ENCODE data around the gene CHSY3.

Gene CHSY3

GRCh38 chr5:129966071-129966470 is 61.8 kb downstream of the CHSY3 start:
- H3K23ac ChIP-seq (ENCODE audit: low read depth, low read length, poor library complexity) = no peak overlapping the region
- H3K4me1 ChIP-seq (ENCODE audit: control insufficient read depth in 2 of 2, insufficient read depth in 1 of 2, low read depth in 1 of 2, low read length in 2 of 2) = no peaks in the 10 kb centered on the region
- H3K18ac ChIP-seq (ENCODE audit: low read length) = no peak overlapping the region
- no peak overlapping the region for H3K4ac ChIP-seq (ENCODE audit: low read length)
- no peak overlapping the region for H2BK120ac ChIP-seq (ENCODE audit: low read depth, low read length)
- no peaks in the 10 kb centered on the region for H3K9me3 ChIP-seq (replicated peaks in 1 of 2; ENCODE audit: control insufficient read depth in 2 of 2, insufficient read depth in 1 of 2, low read depth in 1 of 2, low read length in 2 of 2)
- H3K9ac ChIP-seq (ENCODE audit: low read depth, low read length, poor library complexity) = no peak overlapping the region
- H2AK5ac ChIP-seq (ENCODE audit: low read depth, low read length) = no peak overlapping the region
- no peak for DNase-seq (ENCODE audit: low spot score)
- H4K91ac ChIP-seq (ENCODE audit: low read depth, low read length, poor library complexity) = no peak overlapping the region
- no peak overlapping the region for H3K4me3 ChIP-seq (ENCODE audit: low read length in 2 of 2)
- H3K79me1 ChIP-seq (ENCODE audit: low read depth, low read length) = no peaks in the 10 kb centered on the region
- WGBS, 2 donors (ENCODE audit: extremely low coverage in 2 of 2, insufficient read length in 2 of 2, insufficient replicate concordance in 1 of 2) = no CpG with 5 or more reads among the region's 2 CpGs
- H3K14ac ChIP-seq (ENCODE audit: low read length) = no peak overlapping the region
- H3K4me2 ChIP-seq (ENCODE audit: insufficient read depth, low read length, poor library complexity, severe bottlenecking) = no peak overlapping the region
- no peak overlapping the region for H3K27ac ChIP-seq (replicated peaks; ENCODE audit: low read length)
- no peaks in the 10 kb centered on the region for H3K36me3 ChIP-seq (replicated peaks in 1 of 2; ENCODE audit: control insufficient read depth in 2 of 2, insufficient read depth in 2 of 2, low read length in 2 of 2)
- no peaks in the 10 kb centered on the region for H3K27me3 ChIP-seq (ENCODE audit: control insufficient read depth in 3 of 3, insufficient read depth in 3 of 3, low read depth in 1 of 3, low read length in 3 of 3)
- H2BK12ac ChIP-seq (ENCODE audit: low read length) = no peak overlapping the region
- H2AFZ ChIP-seq (ENCODE audit: low read length) = no peak overlapping the region
- no peak overlapping the region for H4K8ac ChIP-seq (ENCODE audit: low read depth, low read length)
- H2BK15ac ChIP-seq (ENCODE audit: low read length) = no peak overlapping the region
- no peak overlapping the region for H2BK5ac ChIP-seq (ENCODE audit: low read length)

GRCh38 chr5:129971714-129972113 is 67.4 kb downstream of the CHSY3 start:
- Histone ChIP-seq H3K27me3 (ENCODE audit: control insufficient read depth in 3 of 3, insufficient read depth in 3 of 3, low read depth in 1 of 3, low read length in 3 of 3) (no peaks in the 10 kb centered on the region), H3K14ac (ENCODE audit: low read length) (no peak overlapping the region), H2BK12ac (ENCODE audit: low read length) (no peak overlapping the region), H2AFZ (ENCODE audit: low read length) (peak overlapping the region; percentile 18), H3K4me1 (ENCODE audit: control insufficient read depth in 2 of 2, insufficient read depth in 1 of 2, low read depth in 1 of 2, low read length in 2 of 2) (peaks cover 0 to 3% of the 10 kb centered on the region in 2 donors), H3K4ac (ENCODE audit: low read length) (no peak overlapping the region), H3K36me3 (replicated peaks in 1 of 2; ENCODE audit: control insufficient read depth in 2 of 2, insufficient read depth in 2 of 2, low read length in 2 of 2) (no peaks in the 10 kb centered on the region), H4K91ac (ENCODE audit: low read depth, low read length, poor library complexity) (no peak overlapping the region), H4K8ac (ENCODE audit: low read depth, low read length) (no peak overlapping the region), H2BK120ac (ENCODE audit: low read depth, low read length) (no peak overlapping the region), H3K4me3 (ENCODE audit: low read length in 2 of 2) (no peak overlapping the region), H3K9me3 (replicated peaks in 1 of 2; ENCODE audit: control insufficient read depth in 2 of 2, insufficient read depth in 1 of 2, low read depth in 1 of 2, low read length in 2 of 2) (no peaks in the 10 kb centered on the region), H2BK15ac (ENCODE audit: low read length) (no peak overlapping the region), H3K18ac (ENCODE audit: low read length) (no peak overlapping the region), H2AK5ac (ENCODE audit: low read depth, low read length) (no peak overlapping the region), H3K79me1 (ENCODE audit: low read depth, low read length) (no peaks in the 10 kb centered on the region), H3K4me2 (ENCODE audit: insufficient read depth, low read length, poor library complexity, severe bottlenecking) (no peak overlapping the region), H3K27ac (replicated peaks; ENCODE audit: low read length) (no peak overlapping the region), H3K9ac (ENCODE audit: low read depth, low read length, poor library complexity) (no peak overlapping the region), H3K23ac (ENCODE audit: low read depth, low read length, poor library complexity) (no peak overlapping the region), H2BK5ac (ENCODE audit: low read length) (no peak overlapping the region)
- DNase-seq (ENCODE audit: low spot score) = no peak

- Histone ChIP-seq H4K8ac (ENCODE audit: low read depth, low read length) (no peak overlapping the region), H4K91ac (ENCODE audit: low read depth, low read length, poor library complexity) (no peak overlapping the region), H2BK5ac (ENCODE audit: low read length) (no peak overlapping the region), H3K4me2 (ENCODE audit: insufficient read depth, low read length, poor library complexity, severe bottlenecking) (no peak overlapping the region), H2AFZ (ENCODE audit: low read length) (peak overlapping the region; percentile 60), H3K4ac (ENCODE audit: low read length) (no peak overlapping the region), H3K14ac (ENCODE audit: low read length) (no peak overlapping the region), H2AK5ac (ENCODE audit: low read depth, low read length) (no peak overlapping the region), H3K18ac (ENCODE audit: low read length) (no peak overlapping the region), H3K4me3 (ENCODE audit: low read length in 2 of 2) (no peak overlapping the region), H3K9me3 (replicated peaks in 1 of 2; ENCODE audit: control insufficient read depth in 2 of 2, insufficient read depth in 1 of 2, low read depth in 1 of 2, low read length in 2 of 2) (no peaks in the 10 kb centered on the region), H3K36me3 (replicated peaks in 1 of 2; ENCODE audit: control insufficient read depth in 2 of 2, insufficient read depth in 2 of 2, low read length in 2 of 2) (no peaks in the 10 kb centered on the region), H3K27ac (replicated peaks; ENCODE audit: low read length) (no peak overlapping the region), H3K4me1 (ENCODE audit: control insufficient read depth in 2 of 2, insufficient read depth in 1 of 2, low read depth in 1 of 2, low read length in 2 of 2) (peaks cover 0 to 3% of the 10 kb centered on the region in 2 donors), H3K79me1 (ENCODE audit: low read depth, low read length) (no peaks in the 10 kb centered on the region), H2BK12ac (ENCODE audit: low read length) (no peak overlapping the region), H3K23ac (ENCODE audit: low read depth, low read length, poor library complexity) (no peak overlapping the region), H3K27me3 (ENCODE audit: control insufficient read depth in 3 of 3, insufficient read depth in 3 of 3, low read depth in 1 of 3, low read length in 3 of 3) (no peaks in the 10 kb centered on the region), H2BK120ac (ENCODE audit: low read depth, low read length) (no peak overlapping the region), H2BK15ac (ENCODE audit: low read length) (no peak overlapping the region), H3K9ac (ENCODE audit: low read depth, low read length, poor library complexity) (no peak overlapping the region)
- no peak for DNase-seq (ENCODE audit: low spot score)
Measured at GRCh38 chr5:129972465-129973141, 68.3 kb downstream of the CHSY3 start.

GRCh38 chr5:129973716-129974426 is 69.6 kb downstream of the CHSY3 start:
- no peak for DNase-seq (ENCODE audit: low spot score)
- Histone ChIP-seq H3K27ac (replicated peaks; ENCODE audit: low read length) (no peak overlapping the region), H3K9ac (ENCODE audit: low read depth, low read length, poor library complexity) (no peak overlapping the region), H3K18ac (ENCODE audit: low read length) (no peak overlapping the region), H4K8ac (ENCODE audit: low read depth, low read length) (no peak overlapping the region), H3K4me3 (ENCODE audit: low read length in 2 of 2) (no peak overlapping the region), H2AK5ac (ENCODE audit: low read depth, low read length) (no peak overlapping the region), H3K4me1 (ENCODE audit: control insufficient read depth in 2 of 2, insufficient read depth in 1 of 2, low read depth in 1 of 2, low read length in 2 of 2) (peaks cover 0 to 3% of the 10 kb centered on the region in 2 donors), H3K9me3 (replicated peaks in 1 of 2; ENCODE audit: control insufficient read depth in 2 of 2, insufficient read depth in 1 of 2, low read depth in 1 of 2, low read length in 2 of 2) (no peaks in the 10 kb centered on the region), H2BK120ac (ENCODE audit: low read depth, low read length) (no peak overlapping the region), H3K4me2 (ENCODE audit: insufficient read depth, low read length, poor library complexity, severe bottlenecking) (no peak overlapping the region), H4K91ac (ENCODE audit: low read depth, low read length, poor library complexity) (no peak overlapping the region), H2BK12ac (ENCODE audit: low read length) (no peak overlapping the region), H3K14ac (ENCODE audit: low read length) (no peak overlapping the region), H3K23ac (ENCODE audit: low read depth, low read length, poor library complexity) (no peak overlapping the region), H2AFZ (ENCODE audit: low read length) (peak overlapping the region; percentile 23), H3K27me3 (ENCODE audit: control insufficient read depth in 3 of 3, insufficient read depth in 3 of 3, low read depth in 1 of 3, low read length in 3 of 3) (no peaks in the 10 kb centered on the region), H3K36me3 (replicated peaks in 1 of 2; ENCODE audit: control insufficient read depth in 2 of 2, insufficient read depth in 2 of 2, low read length in 2 of 2) (no peaks in the 10 kb centered on the region), H2BK15ac (ENCODE audit: low read length) (no peak overlapping the region), H3K4ac (ENCODE audit: low read length) (no peak overlapping the region), H3K79me1 (ENCODE audit: low read depth, low read length) (no peaks in the 10 kb centered on the region), H2BK5ac (ENCODE audit: low read length) (no peak overlapping the region)
- WGBS, 2 donors (ENCODE audit: extremely low coverage in 2 of 2, insufficient read length in 2 of 2, insufficient replicate concordance in 1 of 2) = no CpG with 5 or more reads among the region's 2 CpGs

Measured in neuronal stem cell (in vitro differentiated cells).